GM10266 (cell line): ENCODE results near the gene KCNJ9.

Experiments used
- DNase-seq: peaks from one replicate; pipeline ENCODE4 v3.0.0; 2012; ENCODE audit errors: extremely low spot score
- CTCF ChIP-seq: IDR thresholded peaks from 2 replicates; pipeline ENCODE4 v1.5.1; 2012; ENCODE audit warnings: mild to moderate bottlenecking, low read depth; ENCODE audit not compliant: control insufficient read depth, insufficient read depth; ENCODE audit errors: missing control alignments

The KCNJ9 gene

DNA sequence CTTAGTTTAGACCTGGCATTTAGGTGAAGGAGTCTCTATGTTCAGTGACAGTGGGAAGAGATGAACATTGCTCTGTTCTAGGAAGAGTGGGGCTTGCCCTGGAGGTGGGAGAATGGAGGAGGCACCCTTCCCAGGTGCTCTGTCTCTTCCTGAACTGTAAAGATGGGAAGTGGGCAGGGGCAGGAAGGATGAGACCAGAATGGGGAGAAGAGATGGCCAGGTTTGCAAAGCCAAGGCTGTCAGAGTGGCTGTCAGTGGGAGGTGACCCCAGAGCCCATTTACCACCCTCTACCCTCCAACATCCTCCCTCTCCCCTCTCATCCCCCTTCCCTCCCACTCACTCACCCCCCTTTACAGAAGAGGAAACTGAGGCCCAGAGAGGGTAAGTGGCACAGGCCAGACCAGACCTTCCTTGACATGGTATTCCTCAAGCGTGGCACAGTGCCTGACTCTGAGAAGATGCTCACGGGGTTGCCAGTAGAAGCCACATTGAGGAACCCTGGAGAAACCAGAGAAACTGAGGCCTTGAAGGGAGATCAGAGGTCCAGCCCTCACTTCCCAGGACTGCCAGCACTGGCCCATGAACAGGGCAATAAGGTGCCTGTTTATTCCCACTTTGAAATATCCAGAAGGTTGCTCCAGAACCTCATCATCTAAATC is 18.5 kb downstream of the KCNJ9 start:
- TF ChIP-seq CTCF: no peak
- DNase-seq: no peak

DNA sequence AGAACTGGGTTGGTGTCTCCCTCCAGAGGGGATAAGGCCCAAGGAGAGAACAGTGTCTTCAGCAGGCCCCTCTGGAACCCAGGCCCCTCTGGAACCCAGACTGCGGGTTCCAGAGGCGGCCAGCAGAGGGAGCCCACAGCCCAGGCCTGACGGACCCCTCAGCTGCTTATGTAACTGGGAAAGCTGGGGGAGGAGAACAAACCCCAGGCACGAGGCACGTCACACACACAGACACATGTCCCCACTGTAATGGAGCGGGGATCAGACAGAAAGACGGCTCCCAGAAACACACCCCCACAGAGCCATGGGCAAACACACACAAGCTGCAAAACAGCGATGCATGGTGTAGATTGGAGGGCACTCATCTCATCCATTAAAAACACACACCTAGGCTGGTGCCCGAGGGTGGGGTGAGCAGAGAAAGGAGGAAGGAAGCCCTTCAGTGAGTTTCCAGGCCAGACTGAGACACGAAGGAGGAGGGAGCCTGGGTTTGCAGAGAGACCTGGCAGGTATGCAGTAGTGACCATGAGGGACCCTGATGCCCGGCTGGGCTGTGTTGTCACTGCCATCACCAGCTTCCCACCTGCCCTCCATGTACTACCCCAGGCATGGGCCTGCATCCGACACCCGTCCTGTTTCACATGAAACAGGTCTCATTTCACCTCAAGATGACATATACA is 19.8 kb downstream of the KCNJ9 start:
- TF ChIP-seq CTCF: peak; percentile 90
- peak; percentile 81 for DNase-seq

DNA sequence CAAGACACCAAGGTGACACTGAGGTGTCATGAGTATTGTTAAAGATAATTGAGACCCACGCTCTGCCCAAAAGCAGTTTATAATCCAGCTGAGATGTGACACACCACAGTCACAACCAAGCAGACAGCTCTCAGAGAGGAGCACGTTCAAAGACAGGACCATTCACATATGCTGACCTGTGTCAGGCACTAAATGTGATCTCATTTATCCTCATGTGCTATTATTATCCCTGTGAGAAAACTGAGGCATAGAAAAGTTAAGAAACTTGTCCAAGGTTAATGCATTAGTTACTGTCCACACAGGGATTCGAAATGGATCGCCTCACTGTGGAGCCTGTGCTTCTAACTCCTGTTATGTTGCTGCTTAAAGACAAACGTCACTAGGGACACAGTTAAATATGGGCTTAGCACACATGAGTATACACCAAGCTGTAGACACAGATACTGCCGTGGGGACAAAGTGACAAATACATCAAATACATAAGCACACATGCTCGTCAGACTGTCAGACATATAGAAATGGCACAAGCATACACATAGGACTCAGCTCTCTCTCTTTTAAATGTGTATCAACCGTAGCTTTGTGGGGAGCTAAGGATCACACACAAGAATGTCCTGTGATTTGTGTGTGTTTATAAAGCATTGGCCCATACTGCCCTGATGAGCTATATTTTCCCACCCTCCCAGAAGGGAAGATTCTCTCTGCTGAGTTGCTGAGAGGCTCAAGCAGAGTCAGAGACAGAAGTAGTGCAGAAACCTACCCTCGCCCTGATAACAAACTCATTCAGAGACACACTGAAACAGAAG is 20.6 kb downstream of the KCNJ9 start:
- DNase-seq: no peak
- no peak for TF ChIP-seq CTCF

DNA sequence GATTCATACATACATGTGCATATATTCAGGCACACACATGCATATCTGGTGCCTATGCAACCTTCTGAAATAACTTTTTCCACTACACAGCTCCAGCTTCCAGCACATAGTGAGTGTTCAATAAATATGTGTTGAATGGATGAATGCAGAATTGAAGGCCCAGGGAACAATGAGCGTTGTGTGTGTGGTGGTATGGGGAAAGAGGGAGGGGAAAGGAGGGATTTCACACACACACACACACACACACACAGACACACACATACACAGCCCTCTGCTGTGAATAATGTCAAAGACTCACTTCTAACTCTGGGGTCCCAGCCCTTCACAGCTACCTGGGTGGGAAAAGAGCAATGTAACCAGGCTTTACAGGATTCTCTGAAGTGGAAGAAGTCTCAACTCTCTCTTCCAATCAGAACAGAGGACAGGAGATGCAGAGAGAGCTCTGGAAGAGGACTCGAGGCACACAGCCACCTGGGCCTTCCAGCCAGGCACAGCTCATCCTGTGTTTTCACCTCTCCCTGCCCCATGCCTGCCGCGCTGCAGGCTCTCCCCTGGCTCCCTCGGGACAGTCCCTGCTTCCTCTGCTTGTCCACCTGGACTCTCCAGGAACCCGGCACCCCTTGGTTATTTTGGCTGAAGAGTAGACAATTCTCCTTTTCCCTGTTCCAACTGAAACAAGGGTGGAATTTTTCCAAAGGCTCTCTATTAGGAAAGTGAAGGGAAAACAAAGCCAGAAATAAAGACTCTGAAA is 22.5 kb downstream of the KCNJ9 start:
- no peak for TF ChIP-seq CTCF
- no peak for DNase-seq

- DNase-seq: no peak
- TF ChIP-seq CTCF: no peak
These were observed 23.1 kb downstream of the KCNJ9 start for GRCh38 chr1:160104486-160104885.

- TF ChIP-seq CTCF: no peak
- DNase-seq: no peak
These were observed 23.8 kb downstream of the KCNJ9 start for GRCh38 chr1:160105155-160105554.
